H9 (cell line): ENCODE data around the gene ZDHHC11. TPM values are rescaled to one million over a fixed set of nuclear protein-coding genes. Genes with fewer than 3 reads are reported as not detected.

ENCODE experiments used
- DNase-seq: peaks from one replicate; pipeline ENCODE4 v3.0.0-alpha.2; 2017
- H2AFZ ChIP-seq: one replicate; pipeline ENCODE4 v1.6.1; 2013; ENCODE audit warnings: mild to moderate bottlenecking, low read length, control low read depth, moderate library complexity
- H2AK5ac ChIP-seq: 2 replicates; pipeline ENCODE4 v1.6.1; 2013; ENCODE audit warnings: low read length, control low read depth, mixed read lengths; ENCODE audit not compliant: insufficient read length
- H2BK120ac ChIP-seq: one replicate; pipeline ENCODE4 v1.6.1; 2013; ENCODE audit warnings: low read depth, mild to moderate bottlenecking, low read length, control low read depth, inconsistent platforms; ENCODE audit not compliant: poor library complexity, severe bottlenecking
- H2BK12ac ChIP-seq: 2 replicates; pipeline ENCODE4 v1.6.1; 2013; ENCODE audit warnings: low read length, control low read depth, mixed read lengths, low read depth; ENCODE audit not compliant: insufficient read length
- H2BK15ac ChIP-seq: 2 replicates; pipeline ENCODE4 v1.6.1; 2013; ENCODE audit warnings: low read depth, low read length, control low read depth
- H2BK20ac ChIP-seq: one replicate; pipeline ENCODE4 v1.6.1; 2013; ENCODE audit warnings: low read depth, mild to moderate bottlenecking, low read length, control low read depth, inconsistent platforms; ENCODE audit not compliant: poor library complexity, severe bottlenecking
- H2BK5ac ChIP-seq: 2 replicates; pipeline ENCODE4 v1.6.1; 2013; ENCODE audit warnings: low read length, control low read depth, mixed read lengths; ENCODE audit not compliant: insufficient read length
- H3K14ac ChIP-seq: 2 replicates; pipeline ENCODE4 v1.6.1; 2013; ENCODE audit warnings: low read length, control low read depth; ENCODE audit not compliant: insufficient read depth
- H3K18ac ChIP-seq: 2 replicates; pipeline ENCODE4 v1.6.1; 2013; ENCODE audit warnings: low read depth, mild to moderate bottlenecking, mixed read lengths, low read length, control low read depth; ENCODE audit not compliant: insufficient read length
- H3K23ac ChIP-seq: 2 replicates; pipeline ENCODE4 v1.6.1; 2013; ENCODE audit warnings: low read length, control low read depth, mixed read lengths, low read depth; ENCODE audit not compliant: insufficient read length
- H3K23me2 ChIP-seq: 2 replicates; pipeline ENCODE4 v1.6.1; 2013; ENCODE audit warnings: low read depth, mild to moderate bottlenecking, mixed read lengths, low read length, control low read depth; ENCODE audit not compliant: insufficient read length, poor library complexity, severe bottlenecking
- H3K27ac ChIP-seq: 2 replicates; pipeline ENCODE4 v1.5.1; 2013; ENCODE audit warnings: low read length, control low read depth, mixed read lengths, low read depth; ENCODE audit not compliant: insufficient read length
- H3K27me3 ChIP-seq: 2 replicates; pipeline ENCODE4 v1.6.1; 2013; ENCODE audit warnings: low read length, control low read depth, inconsistent platforms; ENCODE audit not compliant: insufficient read depth
- H3K4ac ChIP-seq: 2 replicates; pipeline ENCODE4 v1.6.1; 2013; ENCODE audit warnings: low read depth, mild to moderate bottlenecking, control low read depth, inconsistent platforms, low read length, moderate library complexity
- H3K4me1 ChIP-seq: 2 replicates; pipeline ENCODE4 v1.6.1; 2013; ENCODE audit warnings: low read length, control low read depth, inconsistent platforms; ENCODE audit not compliant: insufficient read depth
- H3K4me2 ChIP-seq: 2 replicates; pipeline ENCODE4 v1.6.1; 2013; ENCODE audit warnings: low read length, control low read depth, mixed read lengths; ENCODE audit not compliant: insufficient read length, insufficient read depth
- H3K56ac ChIP-seq: 2 replicates; pipeline ENCODE4 v1.6.1; 2013; ENCODE audit warnings: low read depth, mild to moderate bottlenecking, mixed read lengths, low read length, control low read depth; ENCODE audit not compliant: insufficient read length
- H3K79me1 ChIP-seq: 2 replicates; pipeline ENCODE4 v1.6.1; 2013; ENCODE audit warnings: low read depth, mild to moderate bottlenecking, moderate library complexity, low read length, control low read depth, inconsistent platforms; ENCODE audit not compliant: insufficient read depth, poor library complexity, severe bottlenecking
- H3K79me2 ChIP-seq: 2 replicates; pipeline ENCODE4 v1.6.1; 2013; ENCODE audit warnings: low read length, control low read depth, inconsistent platforms; ENCODE audit not compliant: insufficient read depth
- H3K9ac ChIP-seq: 2 replicates; pipeline ENCODE4 v1.6.1; 2013; ENCODE audit warnings: low read length, control low read depth, mixed read lengths; ENCODE audit not compliant: insufficient read length; ENCODE audit errors: extremely low read depth
- H3K9me3 ChIP-seq: one replicate; pipeline ENCODE4 v1.6.1; 2013; ENCODE audit warnings: low read depth, low read length, inconsistent platforms; ENCODE audit not compliant: control insufficient read depth
- H3T11ph ChIP-seq: one replicate; pipeline ENCODE4 v1.6.1; 2013; ENCODE audit warnings: mild to moderate bottlenecking, low read length, control low read depth, inconsistent platforms
- H4K20me1 ChIP-seq: one replicate; pipeline ENCODE4 v1.6.1; 2013; ENCODE audit not compliant: control insufficient read depth, insufficient read length, insufficient read depth
- H4K5ac ChIP-seq: 2 replicates; pipeline ENCODE4 v1.6.1; 2013; ENCODE audit warnings: low read depth, mild to moderate bottlenecking, mixed read lengths, low read length, control low read depth; ENCODE audit not compliant: insufficient read length
- H4K8ac ChIP-seq: replicated peaks from 2 replicates; pipeline ENCODE4 v1.6.1; 2013; ENCODE audit warnings: low read length, control low read depth, mixed read lengths, low read depth; ENCODE audit not compliant: insufficient read length
- H4K91ac ChIP-seq: 2 replicates; pipeline ENCODE4 v1.6.1; 2013; ENCODE audit warnings: low read depth, mild to moderate bottlenecking, moderate library complexity, mixed read lengths, low read length, control low read depth; ENCODE audit not compliant: insufficient read length
- H3K27ac Mint-ChIP-seq, 3 experiments: 2 replicates in 2 of 3; 3 replicates in 1 of 3; pipeline ENCODE4 v1.8.0; 2020 to 2021; ENCODE audit warnings: mixed read lengths in 3 of 3, mild to moderate bottlenecking in 1 of 3, moderate library complexity in 1 of 3
- H3K27me3 Mint-ChIP-seq: 2 replicates; pipeline ENCODE4 v1.8.0; 2021; ENCODE audit warnings: low read depth, mild to moderate bottlenecking, moderate library complexity, mixed read lengths
- H3K36me3 Mint-ChIP-seq, 3 experiments: 2 replicates in 2 of 3; 3 replicates in 1 of 3; pipeline ENCODE4 v1.8.0; 2020 to 2021; ENCODE audit warnings: low read depth in 3 of 3, mixed read lengths in 3 of 3; ENCODE audit not compliant: insufficient read depth in 1 of 3
- H3K4me1 Mint-ChIP-seq, 2 experiments: 2 replicates each; pipeline ENCODE4 v1.8.0; 2020; ENCODE audit warnings: mixed read lengths in 2 of 2
- H3K4me3 Mint-ChIP-seq, 2 experiments: 2 replicates in 1 of 2; 3 replicates in 1 of 2; pipeline ENCODE4 v1.8.0; 2020 to 2021; ENCODE audit warnings: mild to moderate bottlenecking in 2 of 2, mixed read lengths in 2 of 2, moderate library complexity in 1 of 2
- H3K9me3 Mint-ChIP-seq, 2 experiments: 2 replicates in 1 of 2; 3 replicates in 1 of 2; pipeline ENCODE4 v1.8.0; 2020; ENCODE audit warnings: mild to moderate bottlenecking in 2 of 2, mixed read lengths in 2 of 2, moderate library complexity in 1 of 2
- whole genome bisulfite sequencing: extraction: QIAGEN DNeasy Blood & Tissue Kit; methylation state at CpG from one replicate; pipeline ENCODE4 v1.1.7; 2013; ENCODE audit warnings: missing lambda C conversion rate, low lambda C conversion rate, mixed read lengths; ENCODE audit not compliant: insufficient read length; ENCODE audit errors: extremely low coverage; 5-methylcytosine and 5-hydroxymethylcytosine counted together
- total RNA-seq: library from RNA; stranded (reverse); gene quantifications from 2 replicates; pipeline ENCODE4 v1.2.1, GENCODE V29; 2021
- TF ChIP-seq, protein P1 (sequence below): fragments of 200-600 bp; sonication (generic); conservative IDR thresholded peaks from 3 replicates; pipeline ENCODE4 v1.8.0; 2021; ENCODE audit warnings: antibody characterized with exemption, mild to moderate bottlenecking

The ZDHHC11 gene
- total RNA-seq, 1 experiment from 2014 or later, result 37.6 TPM

DNA sequence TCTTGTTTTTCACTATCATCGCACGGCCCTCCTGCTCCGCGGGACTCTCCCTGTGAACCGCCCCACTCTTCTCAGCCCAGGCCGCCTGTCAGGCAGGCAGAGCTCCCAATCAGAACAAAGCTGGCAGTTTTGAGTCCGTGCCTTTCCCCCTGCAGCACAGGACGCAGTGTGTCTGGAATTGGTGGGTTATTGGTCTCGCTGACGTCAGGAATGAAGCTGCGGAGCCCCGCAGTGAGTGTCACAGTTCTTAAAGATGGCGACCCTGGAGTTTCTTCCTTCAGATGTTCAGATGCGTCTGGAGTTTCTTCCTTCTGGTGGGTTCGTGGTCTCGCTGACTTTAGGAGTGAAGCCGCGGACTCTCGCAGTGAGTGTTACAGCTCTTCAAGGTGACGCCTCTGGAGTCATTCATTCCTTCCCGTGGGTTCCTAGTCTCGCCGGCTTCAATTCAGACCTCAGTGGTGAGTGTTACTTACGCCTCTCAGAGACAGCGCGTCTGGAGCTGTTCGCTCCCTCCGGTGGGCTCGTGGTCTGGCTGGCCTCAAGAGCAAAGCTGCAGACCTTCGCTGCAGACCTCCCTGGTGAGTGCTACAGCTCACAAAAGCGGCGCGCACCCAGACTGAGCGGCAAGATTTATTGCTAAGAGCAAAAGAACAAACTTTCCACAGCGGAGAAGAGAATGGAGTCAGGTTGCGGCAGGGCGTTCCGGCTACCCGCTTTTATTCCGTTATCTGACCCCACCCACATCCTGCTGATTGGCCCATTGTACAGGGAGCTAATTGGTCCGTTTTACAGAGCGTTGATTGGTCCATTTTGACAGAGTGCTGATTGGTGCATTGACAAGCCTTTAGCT lies 73.7 kb downstream of the ZDHHC11 start:
- H3K56ac ChIP-seq, result no peak overlapping the region
- no peaks in the 10 kb centered on the region for H3K79me1 ChIP-seq
- H3K23ac ChIP-seq, result no peak overlapping the region
- H3K27me3 ChIP-seq, result no peaks in the 10 kb centered on the region
- no peak overlapping the region for H2BK120ac ChIP-seq
- no peak overlapping the region for H4K8ac ChIP-seq
- no peak overlapping the region for H2BK12ac ChIP-seq
- H3K36me3 Mint-ChIP-seq, result peaks cover 0 to 3% (median 2%) of the 10 kb centered on the region in 3 experiments; a peak in 4 of 7 replicates
- no peak overlapping the region for H3K4ac ChIP-seq
- H2BK15ac ChIP-seq, result no peak overlapping the region
- H3K27ac Mint-ChIP-seq, result peak overlapping the region in 1 of 3 experiments; percentile 10; a peak in 1 of 7 replicates
- no peak overlapping the region for H2AK5ac ChIP-seq
- no peak overlapping the region for H3T11ph ChIP-seq
- no peak overlapping the region for H3K27ac ChIP-seq
- no peaks in the 10 kb centered on the region for H3K4me1 ChIP-seq
- peaks cover 10% of the 10 kb centered on the region for H3K27me3 Mint-ChIP-seq
- no peak overlapping the region for H4K5ac ChIP-seq
- peaks cover 0 to 4% of the 10 kb centered on the region in 2 experiments; a peak in 2 of 5 replicates for H3K9me3 Mint-ChIP-seq
- no peaks in the 10 kb centered on the region for H3K79me2 ChIP-seq
- no peak overlapping the region for H2BK20ac ChIP-seq
- WGBS, result no CpG with 5 or more reads among the region's 42 CpGs
- no peak overlapping the region for H4K91ac ChIP-seq
- H2BK5ac ChIP-seq, result no peak overlapping the region
- H3K14ac ChIP-seq, result no peak overlapping the region; the same call in 1 of the 2 replicates
- no peak overlapping the region for H3K4me2 ChIP-seq
- no peak overlapping the region for H3K18ac ChIP-seq
- H3K4me1 Mint-ChIP-seq, result no peaks in the 10 kb centered on the region; a peak in 1 of 4 replicates
- TF ChIP-seq, protein P1, sequence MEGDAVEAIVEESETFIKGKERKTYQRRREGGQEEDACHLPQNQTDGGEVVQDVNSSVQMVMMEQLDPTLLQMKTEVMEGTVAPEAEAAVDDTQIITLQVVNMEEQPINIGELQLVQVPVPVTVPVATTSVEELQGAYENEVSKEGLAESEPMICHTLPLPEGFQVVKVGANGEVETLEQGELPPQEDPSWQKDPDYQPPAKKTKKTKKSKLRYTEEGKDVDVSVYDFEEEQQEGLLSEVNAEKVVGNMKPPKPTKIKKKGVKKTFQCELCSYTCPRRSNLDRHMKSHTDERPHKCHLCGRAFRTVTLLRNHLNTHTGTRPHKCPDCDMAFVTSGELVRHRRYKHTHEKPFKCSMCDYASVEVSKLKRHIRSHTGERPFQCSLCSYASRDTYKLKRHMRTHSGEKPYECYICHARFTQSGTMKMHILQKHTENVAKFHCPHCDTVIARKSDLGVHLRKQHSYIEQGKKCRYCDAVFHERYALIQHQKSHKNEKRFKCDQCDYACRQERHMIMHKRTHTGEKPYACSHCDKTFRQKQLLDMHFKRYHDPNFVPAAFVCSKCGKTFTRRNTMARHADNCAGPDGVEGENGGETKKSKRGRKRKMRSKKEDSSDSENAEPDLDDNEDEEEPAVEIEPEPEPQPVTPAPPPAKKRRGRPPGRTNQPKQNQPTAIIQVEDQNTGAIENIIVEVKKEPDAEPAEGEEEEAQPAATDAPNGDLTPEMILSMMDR, result no peak
- no peak overlapping the region for H2AFZ ChIP-seq
- H4K20me1 ChIP-seq, result no peaks in the 10 kb centered on the region
- no peak overlapping the region for H3K9ac ChIP-seq
- no peaks in the 10 kb centered on the region for H3K23me2 ChIP-seq
- DNase-seq, result peak; percentile 36
- H3K9me3 ChIP-seq, result no peaks in the 10 kb centered on the region
- H3K4me3 Mint-ChIP-seq, result no peak overlapping the region; a peak in 1 of 5 replicates
